ENCODE measurements around the gene ZSCAN2.

Gene ZSCAN2

DNA sequence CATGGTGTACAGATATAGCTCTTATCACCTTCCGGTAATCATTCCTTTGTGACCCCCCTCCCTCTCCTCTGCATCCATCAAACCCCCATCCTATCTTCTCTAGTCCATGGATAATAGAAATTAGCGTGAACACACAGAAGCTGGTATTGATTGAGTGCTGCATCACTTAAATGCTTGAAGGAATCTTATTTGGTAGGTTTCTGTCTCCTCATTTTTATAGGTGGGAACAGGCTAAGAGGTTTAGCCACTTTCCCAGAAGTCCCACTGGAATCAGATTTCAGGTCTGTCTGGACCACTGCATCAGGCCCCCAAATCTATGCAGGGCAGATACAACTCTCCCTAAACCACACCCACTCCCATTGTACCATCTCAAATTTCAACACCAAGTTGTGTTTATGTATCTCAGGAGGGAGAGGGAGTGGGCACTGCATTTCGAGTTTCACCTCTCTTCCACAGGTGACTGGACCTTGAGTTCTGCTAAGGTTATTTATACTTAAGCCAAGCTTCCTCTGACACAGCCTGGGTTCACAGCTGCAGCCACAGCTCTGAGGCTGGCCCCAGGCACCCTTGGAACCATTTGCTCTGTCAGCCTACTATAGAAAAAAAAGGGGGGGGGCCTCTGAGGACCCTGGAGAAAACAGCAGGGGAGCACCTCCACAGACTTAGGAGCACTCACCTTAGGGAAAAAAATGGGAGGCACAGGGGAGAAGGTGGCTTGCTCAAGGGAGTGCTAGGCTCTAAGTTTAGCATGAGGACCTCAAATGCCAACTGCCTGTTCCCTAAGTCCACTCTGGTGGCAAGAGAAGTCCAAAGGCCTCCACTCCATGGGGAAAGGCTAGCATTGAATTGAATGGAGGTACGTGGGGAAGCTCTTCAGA is 59.3 kb downstream of the ZSCAN2 start:
- DNase-seq (ENCODE audit: low read depth, low spot score) = no peak
- H3K27ac ChIP-seq = no peak overlapping the region

DNA sequence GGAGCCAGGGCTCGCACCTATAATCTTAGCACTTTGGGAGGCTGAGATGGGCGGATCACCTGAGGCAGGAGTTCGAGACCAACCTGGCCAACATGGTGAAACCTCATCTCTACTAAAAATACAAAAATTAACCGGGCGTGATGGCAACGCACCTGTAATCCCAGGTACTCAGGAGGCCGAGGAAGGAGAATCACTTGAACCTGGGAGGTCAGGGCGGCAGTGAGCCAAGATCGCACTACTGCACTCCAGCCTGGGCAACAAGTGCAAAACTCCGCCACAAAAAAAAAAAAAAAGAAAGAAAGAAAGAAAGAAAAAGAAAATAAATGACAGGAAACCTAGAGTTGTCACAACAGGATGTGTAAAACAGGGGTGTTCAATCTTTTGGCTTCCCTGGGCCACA is 60.2 kb downstream of the ZSCAN2 start:
- H3K27ac ChIP-seq = no peak overlapping the region
- DNase-seq (ENCODE audit: low read depth, low spot score) = no peak

DNA sequence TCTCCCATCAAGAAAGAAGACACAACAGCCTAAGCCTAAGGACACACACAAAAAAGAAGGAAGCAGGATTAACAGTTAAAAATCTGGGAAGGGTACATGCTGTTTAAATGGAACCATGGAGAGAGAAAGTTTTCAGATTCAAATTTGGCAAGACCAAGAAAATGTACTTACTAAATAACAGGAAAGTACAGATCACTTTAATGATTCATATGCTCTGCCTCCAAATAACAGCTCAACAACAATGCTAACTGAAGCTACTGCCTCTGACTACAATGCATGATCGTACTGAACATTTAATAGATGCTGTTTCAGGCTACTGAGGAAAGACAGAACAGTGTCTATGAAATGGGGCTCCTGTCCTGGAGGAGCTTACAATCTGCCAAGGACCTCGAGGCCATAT is 65.6 kb downstream of the ZSCAN2 start:
- no peak for DNase-seq (ENCODE audit: low read depth, low spot score)

DNA sequence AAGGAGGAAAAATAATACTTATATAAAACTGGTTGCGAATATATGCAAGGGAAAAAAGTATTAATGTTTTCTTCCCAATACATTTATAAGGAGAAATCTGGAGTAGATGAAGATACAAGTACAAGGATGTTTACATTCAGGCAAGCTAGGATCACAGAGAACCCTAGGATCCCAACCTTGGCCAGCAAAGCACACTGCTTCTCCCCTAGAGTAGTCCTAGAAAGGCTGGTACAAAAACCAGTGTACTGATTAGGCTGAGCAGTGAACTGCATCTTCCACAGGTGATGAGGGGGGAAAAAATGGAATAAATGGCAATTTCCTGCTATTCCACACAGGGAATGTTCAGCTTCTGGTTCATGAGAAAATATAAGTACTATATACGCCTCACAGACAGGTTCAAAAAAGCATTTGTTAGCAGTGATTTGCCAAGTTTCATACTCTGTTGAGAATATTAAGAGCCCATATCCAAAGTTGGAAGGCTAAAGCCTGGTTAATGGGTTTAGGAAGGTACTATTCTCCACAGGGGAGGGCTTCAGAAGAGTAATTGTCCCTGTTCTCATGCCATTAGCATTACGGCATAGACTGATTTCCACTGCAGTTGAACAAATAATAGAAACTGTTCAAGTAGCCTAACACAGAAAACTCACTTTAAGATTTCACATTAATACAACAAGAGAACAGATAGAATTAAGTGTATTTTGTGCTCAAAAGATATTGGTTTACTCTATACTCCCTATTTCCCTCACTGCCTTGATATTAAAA is 67.6 kb downstream of the ZSCAN2 start:
- no peak for DNase-seq (ENCODE audit: low read depth, low spot score)
- no peak overlapping the region for H3K27ac ChIP-seq

More for the DNA sequence above, 65.6 kb downstream of the ZSCAN2 start:
- H3K27ac ChIP-seq = no peak overlapping the region

DNA sequence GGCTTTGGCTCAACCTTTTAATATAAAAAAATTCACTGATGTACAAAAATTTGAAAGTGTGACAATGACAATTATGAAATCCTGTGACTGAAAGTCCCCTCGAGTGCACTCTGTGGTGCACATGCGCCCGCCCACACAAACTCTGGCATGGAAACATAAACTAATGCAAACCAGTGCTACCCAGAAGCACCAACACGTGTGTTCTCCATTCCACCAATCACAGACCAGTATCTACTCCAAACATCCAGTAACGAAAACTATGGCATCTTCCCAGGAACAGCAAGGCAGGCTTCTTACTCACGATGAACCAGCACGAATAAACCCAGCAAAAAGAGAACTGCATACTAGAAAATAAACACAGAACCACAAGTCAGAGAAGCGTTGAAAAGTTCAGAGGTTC is 68.9 kb downstream of the ZSCAN2 start:
- no peak for DNase-seq (ENCODE audit: low read depth, low spot score)
- no peak overlapping the region for H3K27ac ChIP-seq

DNA sequence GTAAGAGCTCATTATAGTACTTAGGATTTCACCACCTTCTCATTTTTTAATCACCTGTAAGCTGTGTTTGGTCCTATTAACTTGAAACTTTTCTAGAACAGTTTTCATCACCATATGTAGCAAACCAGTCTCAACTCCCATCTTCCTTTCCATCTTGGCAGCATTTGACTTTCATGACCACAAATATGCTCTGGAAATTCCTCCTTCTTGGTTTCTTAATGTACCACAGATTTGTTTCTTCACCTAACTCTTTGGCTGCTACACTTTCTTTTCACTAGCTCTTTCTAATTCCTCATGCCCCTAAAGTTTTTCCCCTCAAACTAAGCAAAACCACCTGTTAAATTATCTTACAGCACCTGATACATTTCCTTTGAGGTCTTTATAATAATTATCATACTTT is 70.4 kb downstream of the ZSCAN2 start:
- H3K27ac ChIP-seq = no peak overlapping the region
- DNase-seq (ENCODE audit: low read depth, low spot score) = no peak

All from epithelial cell of prostate (primary cell).